Coronary artery (tissue), 2 donors: ENCODE results near the gene IL1R1.

ENCODE experiments used
- DNase-seq: peaks from one replicate; pipeline ENCODE4 v3.0.0-alpha.2; 2017; ENCODE audit warnings: low spot score
- H3K27ac ChIP-seq, 2 donors: fragments of 200-600 bp; sonication (generic); one replicate each; pipeline ENCODE4 v1.5.1; 2016 to 2019
- H3K4me3 ChIP-seq: fragments of 200-600 bp; sonication (generic); 2 replicates; pipeline ENCODE4 v1.5.1; 2016; ENCODE audit warnings: mild to moderate bottlenecking, moderate library complexity
- TF ChIP-seq, protein P1 (sequence below): fragments of 200-600 bp; sonication (generic); IDR thresholded peaks from one replicate; pipeline ENCODE4 v1.5.1; 2019; ENCODE audit warnings: antibody characterized with exemption

IL1R1 gene

GRCh38 chr2:102190430-102191107, 48.0 kb downstream of the IL1R1 start:
- TF ChIP-seq, protein P1, sequence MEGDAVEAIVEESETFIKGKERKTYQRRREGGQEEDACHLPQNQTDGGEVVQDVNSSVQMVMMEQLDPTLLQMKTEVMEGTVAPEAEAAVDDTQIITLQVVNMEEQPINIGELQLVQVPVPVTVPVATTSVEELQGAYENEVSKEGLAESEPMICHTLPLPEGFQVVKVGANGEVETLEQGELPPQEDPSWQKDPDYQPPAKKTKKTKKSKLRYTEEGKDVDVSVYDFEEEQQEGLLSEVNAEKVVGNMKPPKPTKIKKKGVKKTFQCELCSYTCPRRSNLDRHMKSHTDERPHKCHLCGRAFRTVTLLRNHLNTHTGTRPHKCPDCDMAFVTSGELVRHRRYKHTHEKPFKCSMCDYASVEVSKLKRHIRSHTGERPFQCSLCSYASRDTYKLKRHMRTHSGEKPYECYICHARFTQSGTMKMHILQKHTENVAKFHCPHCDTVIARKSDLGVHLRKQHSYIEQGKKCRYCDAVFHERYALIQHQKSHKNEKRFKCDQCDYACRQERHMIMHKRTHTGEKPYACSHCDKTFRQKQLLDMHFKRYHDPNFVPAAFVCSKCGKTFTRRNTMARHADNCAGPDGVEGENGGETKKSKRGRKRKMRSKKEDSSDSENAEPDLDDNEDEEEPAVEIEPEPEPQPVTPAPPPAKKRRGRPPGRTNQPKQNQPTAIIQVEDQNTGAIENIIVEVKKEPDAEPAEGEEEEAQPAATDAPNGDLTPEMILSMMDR = no peak
- no peak for DNase-seq
- no peak overlapping the region for H3K4me3 ChIP-seq
- no peak overlapping the region for H3K27ac ChIP-seq

- Histone ChIP-seq H3K27ac (no peak overlapping the region), H3K4me3 (no peak overlapping the region)
- no peak for DNase-seq
- TF ChIP-seq, protein P1 = no peak
These were observed 49.0 kb downstream of the IL1R1 start for GRCh38 chr2:102191501-102191900.

GRCh38 chr2:102193074-102193473, 50.5 kb downstream of the IL1R1 start:
- TF ChIP-seq, protein P1 = no peak

DNA sequence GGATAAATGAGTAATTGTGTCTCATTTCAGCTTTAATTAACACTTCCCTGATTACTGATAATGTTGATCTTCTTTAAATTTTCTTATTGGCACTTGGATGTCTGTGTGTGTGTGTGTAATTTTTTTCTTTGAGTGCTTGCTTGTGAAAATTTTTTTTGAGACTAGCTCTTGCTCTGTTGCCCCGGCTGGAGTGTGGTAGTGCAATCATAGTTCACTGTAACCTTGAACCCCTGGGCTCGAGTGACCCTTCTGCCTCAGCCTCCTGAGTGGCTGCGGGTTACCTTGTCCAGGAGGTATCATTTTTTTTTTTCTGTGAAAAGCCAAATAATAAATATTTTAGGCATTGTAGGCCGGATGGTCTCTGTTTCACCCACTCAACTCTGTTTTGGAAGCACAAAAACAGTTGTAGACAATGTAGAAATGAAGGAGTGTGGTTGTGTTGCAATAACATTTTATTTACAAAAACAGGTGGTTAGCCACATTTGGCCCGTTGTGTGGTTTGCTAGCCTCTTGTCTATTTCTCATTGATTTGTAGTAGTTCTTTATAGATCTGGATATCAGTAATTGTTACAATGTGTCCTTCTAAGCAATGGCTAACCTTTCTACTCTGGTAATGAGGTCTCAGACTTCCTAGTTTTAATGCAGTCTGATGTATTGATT, 52.2 kb downstream of the IL1R1 start:
- Histone ChIP-seq H3K4me3 (no peak overlapping the region), H3K27ac (no peak overlapping the region)
- TF ChIP-seq, protein P1 = no peak
- no peak for DNase-seq

More at GRCh38 chr2:102193074-102193473, 50.5 kb downstream of the IL1R1 start:
- H3K4me3 ChIP-seq = no peak overlapping the region
- no peak for DNase-seq
- no peak overlapping the region for H3K27ac ChIP-seq

- TF ChIP-seq, protein P1 = no peak
These were observed 55.0 kb downstream of the IL1R1 start for GRCh38 chr2:102197389-102198137.

DNA sequence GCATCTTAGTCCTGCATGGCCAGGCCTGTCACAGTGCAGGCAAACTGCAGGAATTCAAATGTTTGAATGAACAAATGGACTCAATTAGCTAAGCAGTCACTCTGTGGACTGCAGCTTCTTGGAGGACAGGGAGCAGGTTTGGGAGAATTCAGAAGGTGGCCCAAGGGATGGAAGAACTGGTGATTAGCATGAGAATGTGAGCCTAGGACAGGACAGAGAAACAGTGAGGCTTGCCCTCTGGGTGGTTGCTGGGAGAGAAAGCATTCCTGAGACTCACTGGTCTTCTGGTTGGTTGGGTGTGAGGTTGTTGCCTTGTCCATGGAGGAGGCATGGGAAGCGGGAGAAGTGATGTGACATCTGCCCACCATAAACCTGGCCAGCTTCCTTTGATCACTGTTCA, 58.0 kb downstream of the IL1R1 start:
- Histone ChIP-seq H3K4me3 (no peak overlapping the region), H3K27ac (no peak overlapping the region)
- TF ChIP-seq, protein P1 = no peak
- DNase-seq = no peak

More at GRCh38 chr2:102197389-102198137, 55.0 kb downstream of the IL1R1 start:
- Histone ChIP-seq H3K27ac (no peak overlapping the region), H3K4me3 (no peak overlapping the region)
- DNase-seq = no peak
